GM18858 (cell line): Measurements from ENCODE around the gene ANKRD13A.

Source experiments
- ATAC-seq: cut with Tn5 transposase; IDR thresholded peaks from one replicate; pipeline ENCODE4 v1.9.1; 2021; ENCODE audit not compliant: unreplicated experiment

Gene ANKRD13A

GRCh38 chr12:109998904-109999648 lies at the start of gene ANKRD13A:
Gene ANKRD13A, plus strand, starts transcription at chr12:109999430. Its CDS starts 259 bp downstream, at chr12:109999689.
- no peak for ATAC-seq

GRCh38 chr12:109950625-109951024 lies 48.6 kb upstream of the ANKRD13A start:
- ATAC-seq: no peak

- no peak for ATAC-seq
These were observed 48.1 kb upstream of the ANKRD13A start for GRCh38 chr12:109951136-109951535.

DNA sequence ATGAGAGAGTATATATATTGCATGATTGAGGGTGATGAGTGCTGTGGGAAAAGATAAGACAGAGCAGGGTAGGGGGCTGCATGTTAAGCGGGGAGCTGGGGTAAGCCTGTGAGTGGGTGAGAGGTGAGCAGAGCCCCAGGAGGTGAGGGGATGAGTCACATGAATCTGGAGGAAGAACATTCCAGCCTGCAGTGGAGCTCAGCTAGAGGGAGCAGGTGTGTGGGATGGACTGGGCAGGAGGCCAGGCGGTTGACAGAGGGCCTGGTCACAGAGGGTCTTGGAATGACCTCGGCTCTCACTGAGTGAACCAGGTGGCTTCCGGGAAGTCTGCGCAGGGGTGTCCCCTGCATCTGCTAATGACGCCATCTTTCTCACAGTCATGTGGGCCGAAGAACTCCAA lies 47.5 kb upstream of the ANKRD13A start:
- no peak for ATAC-seq

GRCh38 chr12:109952160-109952858 lies 46.9 kb upstream of the ANKRD13A start:
- ATAC-seq: no peak

DNA sequence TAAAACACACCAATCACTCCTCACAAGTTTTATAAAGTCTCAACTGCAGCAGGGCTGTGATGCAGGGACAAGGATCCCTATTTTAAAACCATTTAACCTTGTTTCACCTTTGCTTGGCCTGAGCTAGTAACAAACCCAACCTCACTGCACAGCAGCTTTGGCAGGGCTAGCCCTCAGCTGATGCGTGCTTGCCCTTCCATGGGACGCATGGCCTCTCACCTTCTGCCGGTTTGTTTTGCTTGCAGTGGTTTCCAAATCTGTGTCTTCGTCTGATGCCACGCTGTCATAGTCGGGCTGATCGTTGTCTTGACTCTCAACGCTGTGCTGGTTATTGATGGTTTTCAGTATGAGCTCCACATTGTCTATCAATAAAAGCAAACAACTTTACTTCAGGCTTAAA lies 46.4 kb upstream of the ANKRD13A start:
- no peak for ATAC-seq

- ATAC-seq: no peak
These were observed 45.6 kb upstream of the ANKRD13A start for GRCh38 chr12:109953656-109954055.

GRCh38 chr12:109958374-109958773 lies 40.9 kb upstream of the ANKRD13A start:
- no peak for ATAC-seq

DNA sequence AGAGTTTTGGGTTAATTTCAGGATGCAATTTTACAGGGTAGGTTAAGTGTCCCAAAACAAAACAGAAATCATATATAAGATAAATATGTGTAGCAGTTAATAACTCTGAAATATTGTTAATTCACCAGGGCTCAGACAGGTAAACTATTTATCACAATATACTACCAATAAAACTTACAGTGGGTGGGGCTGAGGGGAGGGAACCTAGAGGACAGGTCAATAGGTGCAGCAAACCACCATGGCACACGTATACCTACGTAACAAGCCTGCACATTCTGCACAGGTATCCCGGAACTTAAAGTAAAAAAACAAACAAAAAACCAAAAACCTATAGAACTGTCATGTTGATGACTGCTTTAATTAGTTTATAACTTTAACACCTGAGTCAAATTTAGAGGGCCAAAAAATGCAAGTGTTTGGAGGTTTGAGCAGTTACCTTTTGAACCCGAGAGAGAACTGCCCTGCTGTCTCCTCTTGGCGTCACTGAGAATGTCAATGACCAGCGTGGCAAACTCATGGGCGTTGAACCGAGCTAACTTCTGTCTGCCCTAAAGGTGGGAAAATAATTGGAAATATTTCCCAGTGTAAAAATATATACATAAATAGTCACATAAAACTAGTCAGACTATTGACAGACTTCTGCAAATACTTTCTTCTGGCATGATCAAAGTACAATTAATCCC lies 39.7 kb upstream of the ANKRD13A start:
- no peak for ATAC-seq

GRCh38 chr12:109961201-109961600 lies 38.0 kb upstream of the ANKRD13A start:
- ATAC-seq: no peak

DNA sequence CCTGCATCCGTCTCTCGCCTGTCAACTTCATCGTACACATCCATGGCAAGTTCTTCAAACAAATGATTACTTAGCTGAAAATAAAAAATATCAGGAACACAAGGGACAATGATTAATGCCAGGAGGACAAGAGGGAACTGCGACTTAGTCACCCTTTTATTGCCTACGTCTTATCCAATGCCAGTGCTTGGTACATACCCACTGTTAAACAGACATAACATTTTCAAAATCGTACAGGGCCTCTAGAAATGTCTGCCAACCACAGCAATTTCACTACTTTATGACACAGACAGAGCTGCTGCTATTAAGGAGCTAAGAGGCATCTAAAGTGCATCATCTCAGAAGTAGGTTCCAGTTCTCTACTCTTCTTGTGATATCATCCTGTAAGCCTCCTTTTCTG lies 37.6 kb upstream of the ANKRD13A start:
- ATAC-seq: no peak

DNA sequence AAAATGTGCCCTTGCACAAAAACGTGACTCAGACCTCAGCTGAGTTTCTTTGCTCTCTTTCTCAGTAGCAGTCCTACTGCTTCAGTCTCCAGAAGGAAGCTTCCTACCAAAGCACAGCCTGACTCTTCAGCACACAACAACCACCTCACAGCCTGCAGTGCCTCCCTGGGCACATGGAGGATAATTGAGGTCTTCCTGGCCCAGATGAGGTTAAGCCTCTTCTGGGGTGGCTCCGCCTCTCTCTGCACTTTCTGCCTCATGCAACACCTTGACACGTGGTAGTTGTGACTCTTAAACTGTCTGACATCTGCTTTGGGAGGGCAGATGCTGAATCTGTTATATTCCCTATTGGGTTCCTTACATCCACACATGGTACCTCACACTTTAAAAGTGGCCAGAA lies 36.8 kb upstream of the ANKRD13A start:
- no peak for ATAC-seq

DNA sequence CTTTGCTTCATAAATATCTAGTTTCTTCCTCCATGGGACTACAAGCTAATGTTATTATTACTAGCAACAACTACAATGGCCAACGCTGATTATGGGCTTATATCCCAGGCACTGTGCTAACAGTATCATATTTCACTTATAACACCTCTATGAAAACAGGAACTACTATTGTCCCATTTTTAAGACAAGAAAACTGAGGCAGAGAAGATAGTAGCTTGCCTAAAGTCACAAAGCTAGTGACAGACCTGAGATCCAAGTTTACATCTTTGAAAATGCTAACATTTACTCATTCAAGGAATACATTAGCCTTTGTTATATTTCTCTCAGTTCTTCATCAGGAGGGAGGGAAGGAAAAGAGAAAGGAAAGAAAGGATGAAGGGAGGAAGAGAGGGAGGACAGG lies 35.9 kb upstream of the ANKRD13A start:
- no peak for ATAC-seq

DNA sequence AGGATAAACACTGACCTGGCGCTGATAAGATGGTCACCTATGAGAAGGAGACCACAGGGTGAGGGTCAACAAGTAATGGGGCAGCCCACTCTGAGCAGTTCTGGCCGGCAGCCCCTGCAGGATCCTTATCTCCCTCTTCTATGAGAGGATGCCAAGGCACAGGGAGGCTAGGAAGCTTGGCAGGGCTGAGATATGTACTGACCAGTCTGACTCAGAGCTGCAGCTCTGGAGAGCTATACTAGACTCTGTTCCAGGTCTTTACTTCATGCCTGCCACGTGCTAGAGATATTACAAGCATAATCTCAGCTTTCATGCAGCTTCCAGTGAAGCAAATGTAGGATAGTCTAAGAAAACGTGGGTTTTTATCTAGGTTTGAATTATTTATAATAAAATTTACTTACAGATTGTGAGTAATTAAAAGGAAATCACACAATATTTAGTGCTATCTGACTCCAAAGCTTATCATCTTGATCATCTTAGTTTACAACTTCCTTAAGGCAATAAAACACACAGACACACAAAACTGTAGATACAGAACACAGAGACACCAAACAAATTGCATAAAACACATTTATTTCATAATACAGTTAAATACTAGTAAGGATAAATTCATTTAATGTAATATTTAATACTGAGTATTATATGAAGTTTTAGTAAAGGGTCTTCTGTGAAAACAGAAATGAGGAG lies 35.3 kb upstream of the ANKRD13A start:
- no peak for ATAC-seq

- ATAC-seq: no peak
These were observed 32.7 kb upstream of the ANKRD13A start for GRCh38 chr12:109966546-109966945.

DNA sequence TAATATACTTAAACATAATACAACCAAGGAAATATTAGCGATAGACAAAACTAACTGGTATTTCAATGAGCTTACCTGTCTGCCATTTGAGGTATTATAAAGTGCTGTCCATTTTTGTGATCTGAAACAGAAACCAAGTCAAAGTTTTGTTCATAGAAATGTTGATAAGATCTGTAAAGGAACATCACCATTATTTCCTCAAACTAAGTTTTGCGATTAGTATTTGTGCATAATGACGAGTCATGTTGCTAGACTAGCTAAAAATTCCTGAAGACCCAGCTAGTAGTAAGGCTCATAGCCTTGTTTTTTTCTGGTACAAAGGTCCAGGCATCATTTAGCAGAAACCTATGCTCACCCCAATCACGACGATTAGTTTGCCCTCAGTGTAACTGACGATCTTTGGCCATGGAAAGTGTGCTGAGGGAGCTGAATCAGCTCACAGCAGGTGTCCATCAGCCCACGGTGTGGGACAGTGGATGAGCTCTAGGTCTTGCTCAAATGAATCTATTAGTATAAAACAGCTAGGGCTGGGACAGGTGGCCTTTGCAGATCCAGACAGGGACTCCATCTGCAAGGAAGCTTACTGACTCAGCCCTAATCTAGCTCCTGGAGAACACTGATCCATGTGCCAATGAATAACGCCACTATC lies 31.7 kb upstream of the ANKRD13A start:
- no peak for ATAC-seq

DNA sequence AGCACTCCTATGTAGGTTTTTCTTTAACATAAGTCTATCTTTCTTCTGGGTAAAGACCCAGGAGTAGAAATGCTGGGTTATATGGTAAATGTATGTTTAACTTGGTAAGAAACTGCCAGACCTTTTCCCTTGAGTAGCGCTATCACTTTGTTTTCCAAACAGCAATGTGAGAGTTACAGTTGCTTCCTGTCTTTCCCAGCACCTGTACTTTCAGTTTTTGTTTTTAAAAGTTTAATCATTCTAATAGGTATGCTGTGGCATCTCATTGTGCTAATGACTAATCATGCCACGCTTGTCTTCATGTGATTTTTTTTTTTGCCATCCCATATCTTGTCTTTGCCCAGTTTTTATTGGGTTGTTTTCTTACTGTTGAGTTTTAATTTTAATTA lies 31.2 kb upstream of the ANKRD13A start:
- no peak for ATAC-seq

DNA sequence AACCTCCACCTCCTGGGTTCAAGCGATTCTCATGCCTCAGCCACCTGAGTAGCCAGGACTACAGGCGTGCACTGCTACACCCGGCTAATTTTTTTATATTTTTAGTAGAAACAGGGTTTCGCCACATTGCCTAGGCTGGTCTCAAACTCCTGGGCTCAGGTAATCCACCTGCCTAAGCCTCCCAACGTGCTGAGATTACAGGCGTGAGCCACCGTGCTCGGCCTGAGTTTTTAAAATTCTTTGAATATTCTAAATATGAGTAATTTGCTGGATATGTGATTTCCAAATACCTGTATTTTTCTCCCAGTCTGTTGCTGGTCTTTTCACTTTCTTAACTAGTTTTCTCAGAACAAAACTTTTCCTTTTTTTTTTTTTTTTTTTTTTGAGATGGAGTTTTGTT lies 30.4 kb upstream of the ANKRD13A start:
- ATAC-seq: no peak

GRCh38 chr12:109972821-109973220 lies 26.4 kb upstream of the ANKRD13A start:
- ATAC-seq: no peak

DNA sequence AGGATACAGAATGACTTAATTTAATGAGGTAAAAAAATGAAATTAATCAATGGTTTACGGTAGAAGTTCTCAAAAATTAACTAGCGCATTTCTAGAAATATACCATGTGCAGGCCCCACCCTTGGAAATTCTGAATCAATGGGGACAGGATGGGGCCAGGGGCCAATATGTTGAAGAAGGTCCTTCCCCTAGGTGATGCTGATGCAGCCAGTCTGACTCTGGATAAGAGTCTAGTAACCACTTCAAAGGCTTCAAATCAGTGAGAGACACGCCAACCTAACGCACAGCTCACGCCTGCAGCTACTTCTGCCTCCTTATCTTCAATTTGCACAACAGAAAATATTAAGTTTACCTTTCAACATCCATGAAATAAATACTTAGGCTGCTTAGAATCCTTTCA lies 17.9 kb upstream of the ANKRD13A start:
- ATAC-seq: no peak

DNA sequence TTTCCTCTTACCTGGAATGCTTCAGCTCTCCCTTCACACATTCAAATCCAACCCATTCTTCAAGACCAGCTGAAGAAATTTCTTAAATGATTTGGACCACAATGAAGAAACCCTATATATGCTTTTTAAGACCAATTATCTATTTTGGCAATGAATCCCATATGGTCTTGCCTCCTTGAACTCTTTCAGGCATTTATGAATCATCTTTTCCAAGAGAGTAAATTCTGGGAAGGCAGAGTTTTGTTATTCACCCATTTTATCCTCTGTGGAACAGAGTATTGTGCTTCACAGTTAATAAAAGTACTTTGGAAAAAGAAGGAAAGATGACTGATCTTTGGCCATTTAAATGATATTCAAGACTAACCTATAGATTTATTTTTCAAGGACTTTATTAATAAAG lies 17.0 kb upstream of the ANKRD13A start:
- ATAC-seq: no peak
